T-helper 2 cell treated with Interferon-gamma antibody and Interleukin-4, amounts not matched to agents 100 ng/mL and 5 ng/mL, for 36 hours (primary cell): Measurements from ENCODE around the gene SPEF1. TPM values are rescaled to one million over a fixed set of nuclear protein-coding genes. Genes with fewer than 3 reads are reported as not detected.
"Not testable (repeated sequence)": the region's sequence is repeated elsewhere in the genome, so short reads cannot be mapped to it uniquely, and the experiment has no call there.

Experiments
- intact Hi-C: fragments of 100-400 bp; cut with micrococcal nuclease; formaldehyde crosslinking; loops from one replicate; pipeline ENCODE4 v1.15.1; 2023
- total RNA-seq: library from RNA; stranded (reverse); gene quantifications from 2 replicates; pipeline ENCODE4 v1.2.3, GENCODE V29; 2022

Gene SPEF1
- 0.32 TPM in 2 replicates for total RNA-seq

- intact Hi-C loops = no loop called here
Observed at GRCh38 chr20:3781153-3781910, at the start of gene SPEF1. Gene SPEF1 (minus strand): TSS chr20:3781448. CDS start chr20:3781287, 161 bp downstream.

- intact Hi-C loops = not testable (repeated sequence)
Observed at GRCh38 chr20:3829891-3830290, 48.6 kb upstream of the SPEF1 start.

- intact Hi-C loops = no loop called here
Observed at GRCh38 chr20:3828798-3829197, 47.5 kb upstream of the SPEF1 start.

GRCh38 chr20:3826420-3826819, 45.2 kb upstream of the SPEF1 start:
- intact Hi-C loops = no loop called here

GRCh38 chr20:3825526-3825925, 44.3 kb upstream of the SPEF1 start:
- intact Hi-C loops = no loop called here

GRCh38 chr20:3823881-3824280, 42.6 kb upstream of the SPEF1 start:
- intact Hi-C loops = no loop called here

- intact Hi-C loops = loop anchor here (2.0 kb wide), 1 partner anchor 33 kb away; no protein-coding TSS in a partner anchor
Observed at GRCh38 chr20:3821996-3822395, 40.7 kb upstream of the SPEF1 start.

- intact Hi-C loops = loop anchor here (1.0 to 2.0 kb wide), 9 partner anchors 10 to 194 kb away; partner anchors contain the start of genes ADISSP, CDC25B, CENPB and MAVS
Observed at GRCh38 chr20:3820901-3821727, 39.9 kb upstream of the SPEF1 start.

- intact Hi-C loops = loop anchor here (1.0 to 2.0 kb wide), 9 partner anchors 9 to 195 kb away; partner anchors contain the start of genes ADISSP, CDC25B, CENPB and MAVS
Observed at GRCh38 chr20:3820048-3820900, 39.0 kb upstream of the SPEF1 start, which contains the start of gene AP5S1. Gene AP5S1 (plus strand): TSS chr20:3820547. CDS start chr20:3822118, 1,571 bp downstream.

GRCh38 chr20:3819411-3820047, 38.3 kb upstream of the SPEF1 start:
- intact Hi-C loops = loop anchor here (1.0 to 10.0 kb wide), 10 partner anchors 8 to 415 kb away; partner anchors contain the start of genes ADISSP, CDC25B, CENPB and DNAAF9

- intact Hi-C loops = loop anchor here (10.0 kb wide), 1 partner anchor 414 kb away; the partner anchor contains the start of gene DNAAF9
Observed at GRCh38 chr20:3818155-3819151, 37.2 kb upstream of the SPEF1 start.

- intact Hi-C loops = loop anchor here (10.0 kb wide), 1 partner anchor 411 kb away; the partner anchor contains the start of gene DNAAF9
Observed at GRCh38 chr20:3815703-3816315, 34.6 kb upstream of the SPEF1 start.

GRCh38 chr20:3814928-3815495, 33.8 kb upstream of the SPEF1 start:
- intact Hi-C loops = loop anchor here (10.0 kb wide), 1 partner anchor 410 kb away; the partner anchor contains the start of gene DNAAF9

GRCh38 chr20:3813848-3814581, 32.8 kb upstream of the SPEF1 start:
- intact Hi-C loops = loop anchor here (10.0 kb wide), 1 partner anchor 409 kb away; the partner anchor contains the start of gene DNAAF9

- intact Hi-C loops = loop anchor here (10.0 kb wide), 1 partner anchor 408 kb away; the partner anchor contains the start of gene DNAAF9
Observed at GRCh38 chr20:3812975-3813847, 32.0 kb upstream of the SPEF1 start.

GRCh38 chr20:3812259-3812681, 31.0 kb upstream of the SPEF1 start:
- intact Hi-C loops = loop anchor here (10.0 kb wide), 1 partner anchor 407 kb away; the partner anchor contains the start of gene DNAAF9
